HepG2 (cell line): Measurements from ENCODE around the gene JMY. TPM values are rescaled to one million over a fixed set of nuclear protein-coding genes. Genes with fewer than 3 reads are reported as not detected.
A peak's percentile ranks its signal among the peaks of the same experiment; 100 is the strongest.

Experiments
- ATF7-NPFF ChIP-seq: sonication (generic); formaldehyde crosslinking; IDR thresholded peaks from 2 replicates; pipeline ENCODE4 v1.8.1; 2023; ENCODE audit warnings: mild to moderate bottlenecking, low read depth, missing genetic modification reagents, moderate library complexity
- DMAP1 ChIP-seq: IDR thresholded peaks from 2 replicates; pipeline ENCODE4 v1.6.1; 2016
- FOXA3 ChIP-seq: IDR thresholded peaks from 2 replicates; pipeline ENCODE4 v1.6.1; 2016; ENCODE audit warnings: missing genetic modification reagents, missing compliant biosample characterization
- FOXK2 ChIP-seq: fragments of 450-650 bp; IDR thresholded peaks from 2 replicates; pipeline ENCODE4 v1.6.1; 2016
- IKZF5 ChIP-seq: IDR thresholded peaks from 2 replicates; pipeline ENCODE4 v1.6.1; 2018; ENCODE audit warnings: missing genetic modification reagents, mild to moderate bottlenecking, missing compliant biosample characterization
- MEIS2 ChIP-seq: sonication (generic); formaldehyde crosslinking; IDR thresholded peaks from 2 replicates; pipeline ENCODE4 v1.9.0; 2021; ENCODE audit warnings: mild to moderate bottlenecking, missing genetic modification reagents
- MIER2 ChIP-seq: IDR thresholded peaks from 2 replicates; pipeline ENCODE4 v1.6.1; 2016; ENCODE audit warnings: missing biosample characterization, missing genetic modification reagents
- MTERF4 ChIP-seq: sonication (generic); formaldehyde crosslinking; IDR thresholded peaks from 2 replicates; pipeline ENCODE4 v1.8.0; 2023; ENCODE audit warnings: mild to moderate bottlenecking, missing genetic modification reagents
- POLR2G ChIP-seq: fragments of 200-400 bp; formaldehyde crosslinking; IDR thresholded peaks from 2 replicates; pipeline ENCODE4 v1.6.1; 2018; ENCODE audit warnings: mild to moderate bottlenecking, low read depth, low read length, moderate library complexity
- SIN3A ChIP-seq: IDR thresholded peaks from 2 replicates; pipeline ENCODE4 v1.6.1; 2011; ENCODE audit warnings: low read depth, mild to moderate bottlenecking, control low read depth, low read length, borderline replicate concordance
- TRIM22 ChIP-seq: fragments of 450-650 bp; IDR thresholded peaks from 2 replicates; pipeline ENCODE4 v1.6.1; 2017
- ZFX ChIP-seq: sonication (generic); formaldehyde crosslinking; IDR thresholded peaks from 2 replicates; pipeline ENCODE4 v1.4.0; 2020; ENCODE audit warnings: mild to moderate bottlenecking, low read depth, missing genetic modification reagents, moderate library complexity
- ZNF577 ChIP-seq: sonication (generic); formaldehyde crosslinking; IDR thresholded peaks from 2 replicates; pipeline ENCODE4 v1.4.0; 2020; ENCODE audit warnings: mild to moderate bottlenecking, low read depth, missing genetic modification reagents, borderline replicate concordance
- ZNF660 ChIP-seq: sonication (generic); formaldehyde crosslinking; IDR thresholded peaks from 2 replicates; pipeline ENCODE4 v1.5.1; 2020; ENCODE audit warnings: mild to moderate bottlenecking, low read depth, missing genetic modification reagents, borderline replicate concordance
- ZNF672 ChIP-seq: sonication (generic); formaldehyde crosslinking; IDR thresholded peaks from 2 replicates; pipeline ENCODE4 v1.8.1; 2022; ENCODE audit warnings: missing genetic modification reagents
- ZNF687 ChIP-seq: sonication (generic); formaldehyde crosslinking; IDR thresholded peaks from 2 replicates; pipeline ENCODE4 v1.5.1; 2020; ENCODE audit warnings: mild to moderate bottlenecking, missing genetic modification reagents, moderate library complexity
- ZNF788 ChIP-seq: sonication (generic); formaldehyde crosslinking; IDR thresholded peaks from 2 replicates; pipeline ENCODE4 v1.5.0; 2020; ENCODE audit warnings: mild to moderate bottlenecking, missing genetic modification reagents, borderline replicate concordance
- polyA plus RNA-seq, 8 experiments: library from polyadenylated mRNA; depleted of rRNA in 3 of 8; stranded (reverse) in 7 of 8; unstranded in 1 of 8; fragments of >200 nt; fragmentation: Illumina TruSeq in 4 of 8; extraction: Trizol in 4 of 8; gene quantifications; 2 replicates each; pipeline versions ENCODE4 v1.2.1 to v1.2.3, GENCODE V29; 2011 to 2016; ENCODE audit warnings: low read depth in 4 of 8, missing spikeins in 1 of 8, mixed read lengths in 1 of 8; ENCODE audit not compliant: insufficient read depth in 1 of 8
- total RNA-seq, 5 experiments: library from RNA; depleted of rRNA; stranded (reverse); fragments of >200 nt; fragmentation: Illumina TruSeq; extraction: Trizol; gene quantifications; 2 replicates each; pipeline ENCODE4 v1.2.3, GENCODE V29; 2016; ENCODE audit warnings: low read depth in 1 of 5
- TF ChIP-seq, protein P1 (sequence below): sonication (generic); formaldehyde crosslinking; IDR thresholded peaks from 2 replicates; pipeline ENCODE4 v1.4.0; 2020; ENCODE audit warnings: missing genetic modification reagents, low read depth, mild to moderate bottlenecking, borderline replicate concordance
- TF ChIP-seq, protein P2 (sequence below): sonication (generic); formaldehyde crosslinking; IDR thresholded peaks from 2 replicates; pipeline ENCODE4 v1.8.1; 2022; ENCODE audit warnings: mild to moderate bottlenecking, missing genetic modification reagents

Gene JMY
- total and polyA plus RNA-seq, 2 of the 13 experiments (the other 11 are each of a cell fraction or from before 2014, with no cell fraction given), result 4.0 to 4.2 TPM

GRCh38 chr5:79235634-79236361 lies at the start of gene JMY (continued):
- TF ChIP-seq IKZF5, result peak; percentile 54; the same call in 1 of the 2 replicates
- TF ChIP-seq POLR2G, result peak; percentile 94
- TF ChIP-seq, protein P1, sequence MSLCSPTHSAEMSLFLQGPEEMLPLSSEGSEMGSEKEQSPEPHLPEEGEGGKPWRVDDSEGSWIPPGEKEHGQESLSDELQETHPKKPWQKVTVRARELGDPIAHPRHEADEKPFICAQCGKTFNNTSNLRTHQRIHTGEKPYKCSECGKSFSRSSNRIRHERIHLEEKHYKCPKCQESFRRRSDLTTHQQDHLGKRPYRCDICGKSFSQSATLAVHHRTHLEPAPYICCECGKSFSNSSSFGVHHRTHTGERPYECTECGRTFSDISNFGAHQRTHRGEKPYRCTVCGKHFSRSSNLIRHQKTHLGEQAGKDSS (CRISPR knock-in tag), result peak; percentile 58; the same call in 1 of the 2 replicates
- TF ChIP-seq FOXK2, result peak; percentile 89
- TF ChIP-seq MTERF4 (CRISPR knock-in tag), result no peak
- TF ChIP-seq, protein P2, sequence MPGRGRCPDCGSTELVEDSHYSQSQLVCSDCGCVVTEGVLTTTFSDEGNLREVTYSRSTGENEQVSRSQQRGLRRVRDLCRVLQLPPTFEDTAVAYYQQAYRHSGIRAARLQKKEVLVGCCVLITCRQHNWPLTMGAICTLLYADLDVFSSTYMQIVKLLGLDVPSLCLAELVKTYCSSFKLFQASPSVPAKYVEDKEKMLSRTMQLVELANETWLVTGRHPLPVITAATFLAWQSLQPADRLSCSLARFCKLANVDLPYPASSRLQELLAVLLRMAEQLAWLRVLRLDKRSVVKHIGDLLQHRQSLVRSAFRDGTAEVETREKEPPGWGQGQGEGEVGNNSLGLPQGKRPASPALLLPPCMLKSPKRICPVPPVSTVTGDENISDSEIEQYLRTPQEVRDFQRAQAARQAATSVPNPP, result 0 out of 2 replicates have a peak, but pooled peaks have one; percentile 46
- TF ChIP-seq ZNF672 (CRISPR knock-in tag), result peak; percentile 22; the same call in 1 of the 2 replicates
- TF ChIP-seq ATF7-NPFF, result peak; percentile 64; the same call in 1 of the 2 replicates
- no peak for TF ChIP-seq DMAP1
- TF ChIP-seq ZNF687 (CRISPR knock-in tag), result peak; percentile 83
- TF ChIP-seq ZNF788 (CRISPR knock-in tag), result peak; percentile 76; the same call in 1 of the 2 replicates
- TF ChIP-seq MIER2 (CRISPR knock-in tag), result no peak
- TF ChIP-seq FOXA3, result peak; percentile 52; the same call in 1 of the 2 replicates
- TF ChIP-seq ZNF660 (CRISPR knock-in tag), result no peak
- peak; percentile 48; the same call in 1 of the 2 replicates for TF ChIP-seq ZFX (CRISPR knock-in tag)
- no peak for TF ChIP-seq TRIM22
- TF ChIP-seq MEIS2 (CRISPR knock-in tag), result no peak
- peak; percentile 74 for TF ChIP-seq SIN3A
- no peak for TF ChIP-seq ZNF577 (CRISPR knock-in tag)
